Fibroblast of skin of left biceps (primary cell): Measurements from ENCODE around the gene ABI1.

ENCODE experiments used
- DNase-seq, 2 experiments: peaks; one replicate each; pipeline ENCODE4 v3.0.0-alpha.2; 2013; ENCODE audit warnings: low read depth in 2 of 2

ABI1 gene

DNA sequence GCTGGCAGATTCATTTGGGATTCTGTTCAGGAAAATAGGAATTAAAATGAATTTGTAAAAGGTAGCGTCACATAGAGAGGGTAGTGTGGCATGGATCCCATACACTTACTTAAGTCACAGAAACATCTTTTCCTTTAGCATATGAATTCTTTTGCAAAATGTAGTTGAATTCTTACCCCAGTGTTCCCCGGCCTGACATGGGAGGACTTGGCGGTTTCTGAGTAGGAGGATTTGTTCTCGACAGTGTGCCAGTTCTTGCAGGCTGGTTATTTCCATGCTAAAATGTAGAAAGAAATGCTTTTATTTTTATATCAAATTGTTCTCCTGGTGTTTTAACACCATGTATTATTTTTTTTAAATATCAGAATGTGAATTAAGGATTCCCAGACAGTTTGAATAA lies 90.7 kb downstream of the ABI1 start:
- DNase-seq, result no peak

DNA sequence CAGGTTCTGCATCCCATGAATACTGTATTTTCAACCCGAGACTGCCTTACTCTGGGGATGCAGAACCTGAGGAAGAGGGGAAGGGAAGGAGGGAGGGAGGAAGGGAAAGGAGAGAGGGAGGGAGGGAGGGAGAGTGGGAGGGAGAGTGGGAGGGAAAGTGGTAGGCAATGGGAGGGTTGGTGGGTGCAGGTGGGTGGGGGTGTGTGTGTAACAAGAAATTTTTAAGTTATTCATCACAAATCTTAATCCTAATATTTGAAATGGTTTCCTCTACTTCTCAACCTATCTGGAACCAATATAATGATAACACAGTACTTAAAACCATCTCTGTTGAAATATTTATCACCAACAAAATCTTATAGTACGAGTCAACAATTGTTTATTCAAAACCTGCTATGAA lies 95.2 kb downstream of the ABI1 start:
- no peak for DNase-seq

DNA sequence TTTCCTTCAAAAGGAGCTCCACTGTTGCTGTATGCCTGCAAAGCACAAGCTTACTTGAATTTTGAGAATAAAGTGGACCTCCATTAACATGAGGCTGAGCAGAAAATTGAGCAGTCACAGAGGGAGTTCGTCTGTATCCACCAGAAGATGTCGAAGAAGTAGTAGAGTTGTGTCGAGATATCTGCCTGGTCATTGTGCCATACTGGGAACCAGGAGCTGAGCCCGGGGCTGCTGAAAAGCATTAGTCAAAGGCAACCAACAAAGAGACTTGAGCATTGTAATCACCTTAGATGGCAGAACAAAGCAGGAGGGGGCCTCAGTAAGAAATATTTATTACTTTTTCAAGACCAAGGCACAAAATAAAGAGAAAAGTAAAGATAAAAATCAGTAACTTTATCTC lies 101.8 kb downstream of the ABI1 start:
- no peak for DNase-seq

DNA sequence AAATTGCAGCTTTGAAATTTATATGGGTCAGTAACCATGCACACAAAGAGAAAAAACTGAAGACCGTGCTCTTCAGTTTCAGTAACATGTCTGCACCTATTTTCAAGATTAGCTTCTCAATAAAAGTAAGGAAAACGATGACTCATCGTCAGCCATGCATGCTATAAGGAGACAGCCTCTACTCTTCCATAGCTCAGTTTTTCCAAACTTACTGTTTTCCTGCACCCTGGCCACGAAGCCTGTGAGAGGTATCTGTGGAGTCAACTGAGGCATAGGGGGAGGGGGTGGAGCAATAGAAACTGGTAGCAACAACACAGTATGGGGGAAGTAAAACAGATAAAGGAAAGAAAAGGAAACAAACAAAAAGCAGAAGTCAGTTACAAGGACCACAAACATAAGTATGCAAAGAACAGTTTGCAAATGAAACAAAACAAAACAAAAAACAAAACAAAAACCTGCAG lies 105.3 kb downstream of the ABI1 start:
- DNase-seq, result no peak

DNA sequence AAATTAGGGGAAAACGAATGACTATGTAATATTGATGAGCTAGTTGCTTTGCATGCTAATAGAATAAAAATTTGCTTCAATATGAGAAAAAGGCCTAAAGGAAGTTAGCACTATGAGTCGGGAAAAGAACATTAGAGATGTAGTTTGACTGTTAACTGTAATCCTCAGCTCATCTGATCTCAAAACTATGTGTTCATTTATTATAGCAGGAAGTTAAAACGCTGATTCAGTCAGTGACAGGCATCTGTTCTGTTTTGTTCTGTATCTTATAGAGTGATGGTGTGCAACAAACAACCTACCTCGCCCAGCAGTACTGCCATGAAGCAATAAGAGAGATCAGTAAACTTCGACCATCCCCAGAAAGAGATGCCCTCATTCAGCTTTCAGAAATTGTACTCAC lies 114.7 kb downstream of the ABI1 start:
- DNase-seq, result no peak

DNA sequence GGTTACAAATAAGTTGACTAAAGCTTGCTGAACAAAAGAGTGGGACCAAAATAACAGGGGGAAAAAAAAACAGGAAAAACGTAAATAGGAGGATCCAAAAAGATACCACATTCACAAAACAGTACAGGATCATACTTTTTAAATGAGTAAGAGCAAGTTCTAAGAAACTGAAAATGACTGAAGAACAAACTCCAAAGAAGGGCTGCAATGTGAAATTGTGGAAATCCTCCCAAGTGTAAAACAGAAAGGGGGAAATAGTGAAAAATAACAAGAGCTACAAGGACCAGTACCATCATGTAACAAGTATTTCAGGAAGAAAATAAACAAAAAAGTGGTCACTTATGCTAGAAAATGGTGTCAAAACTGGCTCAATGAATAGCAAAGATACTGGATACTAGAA lies 116.9 kb downstream of the ABI1 start:
- DNase-seq, result no peak

DNA sequence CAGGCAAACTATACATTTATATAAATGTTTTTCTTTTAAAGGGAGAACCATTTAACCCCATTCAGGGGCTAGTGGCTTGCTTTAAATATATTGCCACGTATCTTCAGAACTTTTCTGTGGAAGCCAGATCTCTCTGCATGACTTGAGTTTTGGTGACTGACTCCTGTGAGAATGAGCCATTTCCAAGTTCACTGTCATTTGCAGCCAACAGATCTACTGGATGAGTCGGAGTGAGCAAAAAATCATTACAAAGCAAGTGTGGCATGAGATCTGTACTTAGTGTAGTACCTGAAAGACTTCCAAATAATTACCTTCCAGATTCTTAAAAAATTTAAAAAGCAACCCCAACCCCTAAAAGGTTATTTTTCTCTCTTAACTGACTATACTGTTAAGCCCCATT lies 117.7 kb downstream of the ABI1 start:
- DNase-seq, result no peak

DNA sequence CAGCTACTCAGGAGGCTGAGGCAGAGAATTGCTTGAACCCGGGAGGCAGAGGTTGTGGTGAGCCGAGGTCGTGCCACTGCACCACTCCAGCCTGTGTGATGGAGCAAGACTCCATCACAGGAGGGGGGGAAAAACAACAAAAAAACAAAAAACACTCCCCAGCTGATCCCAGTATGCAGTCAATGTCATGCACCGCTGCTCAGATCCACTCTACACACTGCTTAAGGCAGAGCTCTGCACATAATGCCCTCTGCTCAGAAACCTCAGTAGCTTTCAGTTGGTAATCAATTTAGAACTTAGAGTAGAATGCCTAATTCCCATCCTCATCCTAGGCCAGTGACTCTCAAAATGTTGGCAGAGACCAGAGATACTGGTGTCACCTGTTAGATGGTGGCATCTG lies 119.4 kb downstream of the ABI1 start:
- DNase-seq, result no peak

DNA sequence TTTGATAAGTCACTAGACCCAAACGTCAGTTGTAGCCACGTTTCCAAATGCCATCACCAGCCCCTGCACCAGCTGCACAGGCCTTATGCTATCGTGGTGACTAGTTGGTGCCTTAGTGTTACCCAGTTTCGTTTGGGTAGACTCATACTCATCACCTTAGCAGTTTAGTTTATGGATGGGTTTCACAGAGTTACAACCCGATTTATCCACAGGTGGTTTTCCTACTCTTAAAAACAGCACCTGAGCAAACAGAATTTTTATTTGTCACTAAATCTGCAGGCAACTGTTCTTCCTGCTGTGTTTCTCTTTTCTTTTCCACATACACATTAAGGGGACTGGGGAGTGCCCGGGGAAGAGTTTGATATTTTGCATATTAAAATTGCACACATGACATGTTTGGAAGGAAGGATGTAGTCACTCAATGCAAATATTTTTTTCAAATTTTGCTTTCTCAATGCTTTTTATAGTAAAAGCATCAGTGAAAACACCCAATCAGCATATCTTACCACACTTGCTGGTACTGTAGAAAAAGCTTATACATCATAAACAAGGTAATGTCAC lies 121.6 kb downstream of the ABI1 start:
- no peak for DNase-seq

DNA sequence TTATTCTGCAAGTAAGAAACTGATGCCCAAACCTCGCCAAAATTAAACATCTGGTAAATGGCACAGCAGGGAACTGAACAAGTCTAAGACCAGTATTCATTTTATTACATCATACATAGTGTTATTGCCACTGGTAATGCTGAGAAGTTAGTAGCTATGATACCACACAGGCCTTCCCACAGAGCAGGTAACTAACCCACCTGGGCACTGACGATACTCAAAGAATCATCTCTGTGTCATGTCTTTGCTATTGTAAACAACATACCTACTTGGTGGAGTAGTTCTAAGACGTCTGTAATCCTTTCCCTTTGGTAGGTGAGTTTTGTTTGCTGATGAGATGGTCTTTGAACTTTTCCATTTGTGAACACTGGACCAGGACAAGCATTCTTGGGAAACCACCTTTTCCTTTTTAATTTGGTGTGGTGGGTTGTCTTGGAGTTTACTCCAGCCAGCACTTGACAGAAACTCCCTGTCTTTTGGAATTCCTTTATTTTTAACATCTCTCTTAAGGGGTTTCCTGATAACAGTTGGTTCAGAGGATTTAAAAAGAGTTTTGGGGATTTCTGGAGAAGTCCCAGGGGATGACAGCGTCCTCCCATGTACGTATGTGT lies 122.4 kb downstream of the ABI1 start:
- no peak for DNase-seq

DNA sequence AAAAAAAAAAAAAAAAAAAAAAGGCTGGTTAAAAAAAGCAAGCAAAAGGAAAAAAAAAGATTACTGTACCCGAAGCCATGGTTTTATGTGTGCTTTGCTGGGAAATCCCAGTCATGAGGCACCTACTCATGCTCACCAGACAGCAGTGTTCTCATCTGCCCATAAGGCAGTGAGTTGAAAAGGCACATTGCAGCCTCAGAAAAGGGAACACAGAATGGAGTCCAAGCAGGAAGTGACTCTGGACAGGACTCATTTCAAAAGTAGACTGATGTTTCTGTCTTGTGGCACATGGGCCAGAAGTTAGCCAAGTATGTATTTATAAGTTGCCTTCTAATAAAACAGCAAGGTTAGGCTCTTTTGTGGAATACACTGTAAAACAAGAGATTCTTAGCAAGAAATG lies 123.0 kb downstream of the ABI1 start:
- DNase-seq, result no peak

DNA sequence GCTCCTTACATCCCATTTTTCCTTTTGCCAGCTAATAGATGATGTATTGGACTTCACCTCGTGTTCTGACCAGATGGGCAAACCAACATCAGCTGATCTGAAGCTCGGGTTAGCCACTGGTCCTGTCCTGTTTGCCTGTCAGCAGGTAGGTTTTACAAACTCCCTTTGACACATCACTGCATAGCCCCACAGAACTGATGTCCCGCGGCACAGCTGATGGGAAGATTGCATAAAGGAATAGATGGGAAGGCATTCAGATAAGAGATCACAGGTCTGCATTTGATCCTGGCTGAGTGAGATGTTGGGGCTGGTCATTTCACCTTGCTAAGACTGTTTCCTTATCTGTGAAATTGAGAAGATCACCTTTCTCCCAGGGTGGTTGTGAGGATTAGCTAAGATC lies 125.3 kb downstream of the ABI1 start:
- no peak for DNase-seq

DNA sequence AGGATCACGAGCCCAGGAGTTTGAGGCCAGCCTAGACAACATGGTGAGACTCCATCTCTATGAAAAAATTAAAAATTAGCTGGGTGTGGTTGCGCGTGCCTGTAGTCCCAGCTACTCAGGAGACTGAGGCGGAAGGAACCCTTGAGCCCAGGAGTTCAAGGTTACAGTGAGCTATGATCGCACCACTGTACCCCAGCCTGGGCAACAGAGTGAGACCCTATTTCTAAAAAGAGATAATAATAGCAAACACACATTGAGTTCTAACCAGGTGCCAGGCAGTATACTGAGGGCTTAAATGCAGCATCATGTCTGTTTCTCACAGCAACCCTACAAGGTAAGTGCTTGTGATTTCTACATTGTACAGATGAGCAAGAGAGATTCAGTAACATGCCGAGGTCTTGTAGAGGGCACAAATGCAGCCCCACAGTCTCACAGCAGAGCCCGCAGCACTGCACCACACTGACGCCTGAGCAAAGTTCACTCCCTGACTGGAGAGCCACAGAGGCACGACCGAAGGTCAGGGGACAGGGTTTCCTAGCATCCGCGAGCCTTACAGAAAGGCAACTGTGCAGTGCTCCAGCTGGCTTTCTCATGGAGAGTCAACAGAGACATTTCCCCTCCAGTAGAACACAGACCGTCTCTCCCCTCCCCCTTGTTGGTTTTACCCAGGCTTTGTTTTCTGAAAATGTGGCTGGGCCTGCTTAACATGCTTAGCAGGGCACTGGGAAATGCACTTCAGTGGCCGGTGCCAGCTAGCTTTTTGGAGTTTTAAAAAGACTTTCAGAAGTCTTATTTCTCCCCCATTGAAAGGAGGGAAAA lies 126.8 kb downstream of the ABI1 start:
- DNase-seq, result no peak

DNA sequence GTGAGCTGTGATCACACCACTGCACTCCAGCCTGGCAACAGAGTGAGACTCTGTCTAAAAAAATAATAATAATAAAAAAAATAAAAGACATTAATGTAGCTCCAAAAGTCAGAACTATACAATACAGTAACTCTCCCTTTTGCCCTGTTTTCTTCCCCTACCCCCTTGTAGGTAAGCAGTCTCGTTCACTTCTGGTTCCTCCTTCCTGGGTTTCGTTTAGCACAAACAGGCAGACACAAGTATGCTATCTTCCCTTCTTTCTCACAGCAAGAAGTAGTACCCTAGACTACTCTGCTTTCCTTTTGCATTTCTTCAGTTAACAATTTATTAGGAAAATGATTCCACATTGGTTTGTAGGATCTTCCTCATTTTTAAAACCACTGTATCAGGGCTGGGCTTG lies 130.2 kb downstream of the ABI1 start:
- no peak for DNase-seq

DNA sequence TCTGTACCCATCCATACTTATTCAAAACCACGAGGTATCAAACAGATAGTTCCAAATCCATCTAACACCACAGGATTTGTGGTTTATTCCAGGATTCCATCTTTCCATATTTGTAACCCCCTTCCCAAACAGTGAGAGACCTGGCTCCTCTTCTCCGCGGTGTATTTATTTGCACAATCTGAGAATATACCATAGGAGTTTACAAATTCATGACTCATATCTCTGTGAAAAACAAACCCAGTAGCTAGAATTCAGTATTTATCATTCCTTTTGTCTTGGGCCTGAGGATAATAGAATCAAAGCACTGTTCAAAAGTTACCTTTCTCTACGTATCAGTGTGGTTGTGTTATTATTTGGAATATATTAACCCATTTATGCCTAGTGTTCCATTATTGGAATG lies 131.4 kb downstream of the ABI1 start:
- no peak for DNase-seq

DNA sequence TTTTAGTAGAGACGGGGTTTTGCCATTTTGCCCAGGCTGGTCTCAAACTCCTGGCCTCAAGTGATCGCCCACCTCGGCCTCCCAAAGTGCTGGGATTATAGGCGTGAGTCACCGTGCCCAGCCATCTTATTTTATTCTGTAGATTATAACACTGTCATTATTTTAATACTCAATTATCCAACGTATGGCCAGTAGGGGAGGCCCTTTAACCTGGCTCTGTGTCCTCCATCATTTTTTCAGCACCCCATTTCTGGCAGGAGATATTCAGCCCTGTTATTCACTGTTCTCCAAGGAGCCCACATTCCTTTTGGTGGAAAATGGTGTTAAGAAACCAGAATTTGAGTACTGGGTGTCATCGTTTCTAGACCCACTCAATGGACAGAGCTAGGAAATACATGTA lies 131.8 kb downstream of the ABI1 start:
- no peak for DNase-seq

DNA sequence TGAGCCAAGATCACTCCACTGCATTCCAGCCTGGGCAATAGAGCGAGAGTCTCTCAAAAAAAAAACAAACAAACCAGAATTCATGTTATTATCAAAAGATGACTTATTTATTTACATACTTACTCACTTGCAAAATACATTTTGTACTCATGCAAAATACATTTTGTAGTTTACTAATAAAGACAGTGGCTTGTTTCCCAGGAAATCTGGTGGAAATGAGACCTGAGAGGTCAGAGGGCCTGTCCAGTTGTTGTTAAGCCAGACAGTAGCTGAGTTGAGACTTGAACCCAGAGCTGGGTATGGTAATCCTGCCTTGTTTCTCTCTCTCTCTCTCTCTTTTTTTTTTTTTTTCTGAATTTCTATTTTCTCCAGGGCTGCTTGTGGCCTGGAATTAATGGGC lies 133.8 kb downstream of the ABI1 start:
- no peak for DNase-seq

DNA sequence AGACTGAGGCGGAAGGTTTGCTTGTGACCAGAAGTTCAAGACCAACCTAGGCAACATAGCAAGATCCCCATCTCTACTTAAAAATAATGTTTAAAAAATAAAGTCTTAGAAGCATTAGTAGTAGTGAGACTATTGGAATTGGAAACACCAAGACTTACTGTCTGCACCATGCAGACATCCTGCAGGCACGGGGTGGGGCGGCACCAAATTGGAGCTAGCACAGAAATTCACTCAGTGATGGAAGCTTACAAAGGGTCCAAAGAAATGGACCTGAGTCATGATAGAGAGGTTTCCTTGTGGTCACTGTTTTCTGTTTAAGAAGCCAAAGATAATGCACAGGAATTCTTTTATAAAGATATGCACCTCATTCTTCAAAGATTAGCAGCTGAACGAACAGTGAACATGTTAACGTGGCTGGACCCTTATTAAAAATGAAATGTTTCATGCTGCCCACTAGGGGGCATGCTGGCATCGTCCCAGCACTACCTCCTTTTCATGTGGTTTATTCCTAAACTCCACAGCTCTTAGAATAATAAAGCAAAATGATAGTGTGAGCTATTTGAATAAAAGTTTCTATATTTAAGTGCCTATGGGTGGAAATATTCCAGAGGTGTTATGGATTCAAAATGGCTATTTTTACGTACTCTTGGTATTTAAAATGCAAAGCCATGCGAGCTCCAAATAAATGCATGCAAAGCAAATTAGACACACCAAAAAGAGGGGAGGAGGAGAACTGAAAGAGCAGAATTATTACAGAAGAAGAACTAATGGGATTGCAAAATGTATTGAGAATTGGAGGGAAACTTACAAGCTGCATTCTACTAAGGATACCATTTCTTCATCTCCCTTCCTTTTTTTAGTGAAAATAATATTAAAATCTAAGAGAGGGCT lies 134.7 kb downstream of the ABI1 start:
- peak; percentile 27 to 43 for DNase-seq

DNA sequence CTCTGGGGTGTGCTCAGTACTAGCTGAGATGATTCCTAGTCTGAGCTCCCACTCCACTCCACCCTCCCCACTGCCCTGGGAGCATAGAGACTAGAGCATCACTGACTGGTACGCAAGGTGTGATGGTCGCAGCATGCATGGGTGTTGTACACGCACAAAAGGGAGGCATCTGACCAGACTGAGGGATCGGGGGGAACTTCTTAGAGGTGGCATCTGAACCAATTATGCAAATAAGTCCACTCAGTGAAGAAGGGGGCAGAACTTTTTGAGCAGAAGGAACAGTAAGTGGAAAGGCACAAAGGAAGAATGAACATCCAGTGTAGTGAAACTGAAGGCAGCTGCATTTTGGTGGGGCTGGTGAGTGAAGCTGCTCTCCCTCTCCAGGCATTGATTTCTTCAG lies 137.7 kb downstream of the ABI1 start:
- DNase-seq, result no peak

DNA sequence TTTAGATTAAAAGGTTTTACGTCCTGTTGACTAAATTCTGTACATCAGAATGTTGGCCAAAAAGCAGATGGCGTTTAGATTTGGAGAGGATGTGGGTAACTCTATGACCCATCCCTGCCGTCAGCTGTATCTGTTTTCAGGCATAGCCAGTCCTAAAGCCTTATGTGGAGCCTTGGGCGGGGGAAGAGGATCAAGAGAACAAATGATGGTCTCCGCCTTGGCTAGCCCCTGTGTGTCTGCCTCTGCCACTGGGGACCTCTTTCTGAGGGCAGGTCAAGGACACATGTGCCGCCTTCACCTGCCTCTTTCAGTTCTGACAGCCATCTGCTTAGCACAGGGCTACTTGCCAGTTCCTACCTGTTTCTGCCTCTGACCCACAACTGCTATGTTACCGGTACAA lies 139.2 kb downstream of the ABI1 start:
- no peak for DNase-seq

DNA sequence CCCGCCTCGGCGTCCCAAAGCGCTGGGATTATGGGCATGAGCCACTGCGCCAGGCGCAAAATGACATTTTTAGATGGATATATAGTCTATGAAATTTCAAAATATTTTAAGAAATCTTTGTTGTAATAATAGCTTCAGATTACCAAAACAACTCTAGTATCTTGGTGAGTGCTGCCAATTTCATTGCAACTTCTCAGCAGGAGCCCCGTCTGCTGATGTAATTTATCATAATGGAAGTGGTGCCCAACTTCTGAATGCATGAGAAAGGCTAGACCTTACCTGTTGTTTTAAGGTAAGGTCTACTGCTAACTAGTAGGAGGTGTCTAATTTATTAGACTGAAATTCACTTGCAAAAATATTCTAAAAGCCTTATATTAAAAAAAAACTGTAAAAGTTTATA lies 143.3 kb downstream of the ABI1 start:
- no peak for DNase-seq

DNA sequence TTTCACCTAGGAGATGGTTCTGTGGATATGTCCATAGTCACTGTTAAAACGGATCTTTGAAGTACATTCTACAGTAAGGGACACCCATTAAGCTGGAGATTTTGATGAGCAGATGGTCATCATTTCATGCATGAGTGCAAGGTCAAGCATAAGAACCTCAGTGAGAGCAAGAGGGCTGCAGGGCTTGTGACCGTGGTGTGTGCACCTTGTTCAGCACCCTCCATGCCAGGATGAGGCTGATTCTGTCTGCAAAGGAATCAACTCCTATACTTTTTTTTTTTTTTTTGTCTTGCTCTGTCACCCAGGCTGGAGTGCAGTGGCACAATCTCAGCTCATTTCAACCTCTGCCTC lies 145.6 kb downstream of the ABI1 start:
- DNase-seq, result no peak
